SK-N-SH treated with all-trans-retinoic acid at 6 μM for 48 hours (cell line): ENCODE results near the gene ZNF276.

Source experiments
- CREB5 ChIP-seq: fragments of 250-450 bp; sonication (Bioruptor Pico); IDR thresholded peaks from 2 replicates; pipeline ENCODE4 v1.5.1; 2020; ENCODE audit warnings: low read depth, mild to moderate bottlenecking, moderate library complexity
- CSDC2 ChIP-seq: fragments of 250-450 bp; sonication (Bioruptor Pico); IDR thresholded peaks from 2 replicates; pipeline ENCODE4 v1.5.0; 2020; ENCODE audit warnings: mild to moderate bottlenecking, moderate library complexity
- CSRNP3 ChIP-seq: fragments of 250-450 bp; sonication (Bioruptor Pico); IDR thresholded peaks from 2 replicates; pipeline ENCODE4 v1.5.1; 2021; ENCODE audit warnings: mild to moderate bottlenecking, moderate library complexity
- PPARA ChIP-seq: fragments of 250-450 bp; sonication (Bioruptor Pico); IDR thresholded peaks from 2 replicates; pipeline ENCODE4 v1.5.0; 2020; ENCODE audit warnings: mild to moderate bottlenecking, borderline replicate concordance
- TOX ChIP-seq: fragments of 250-450 bp; sonication (Bioruptor Pico); IDR thresholded peaks from 2 replicates; pipeline ENCODE4 v1.8.0; 2021; ENCODE audit warnings: mild to moderate bottlenecking, moderate library complexity, borderline replicate concordance
- TSHZ2 ChIP-seq: fragments of 250-450 bp; sonication (Bioruptor Pico); IDR thresholded peaks from 2 replicates; pipeline ENCODE4 v1.5.0; 2020; ENCODE audit warnings: mild to moderate bottlenecking, moderate library complexity
- ZFP3 ChIP-seq: fragments of 250-450 bp; sonication (Bioruptor Pico); IDR thresholded peaks from 2 replicates; pipeline ENCODE4 v1.5.0; 2020; ENCODE audit warnings: mild to moderate bottlenecking, moderate library complexity
- ZNF565 ChIP-seq: fragments of 450-650 bp; formaldehyde crosslinking; conservative IDR thresholded peaks from 2 replicates; pipeline ENCODE4 v1.5.0; 2020; ENCODE audit warnings: low read depth, mild to moderate bottlenecking, moderate library complexity

- TF ChIP-seq PPARA, result no peak
- no peak for TF ChIP-seq CSDC2 (CRISPR knock-in tag)
- TF ChIP-seq ZNF565 (CRISPR knock-in tag), result no peak
- no peak for TF ChIP-seq ZFP3 (CRISPR knock-in tag)
- no peak for TF ChIP-seq CREB5 (CRISPR knock-in tag)
- TF ChIP-seq TSHZ2, result no peak
- TF ChIP-seq CSRNP3 (CRISPR knock-in tag), result no peak
- TF ChIP-seq TOX (CRISPR knock-in tag), result no peak
These were observed 27.6 kb downstream of the ZNF276 start for GRCh38 chr16:89748921-89749320.
